GM23338 (cell line): ENCODE data around the gene ERI3. TPM values are rescaled to one million over a fixed set of nuclear protein-coding genes. Genes with fewer than 3 reads are reported as not detected.
A peak's percentile ranks its signal among the peaks of the same experiment; 100 is the strongest.

Source experiments
- ATAC-seq: fragments of 200-7000 bp; cut with Tn5 transposase; 3 replicates; pipeline ENCODE4 v1.9.1; 2020
- DNase-seq: peaks from one replicate; pipeline ENCODE4 v3.0.0-alpha.2; 2015; ENCODE audit warnings: low spot score
- H2AFZ ChIP-seq: fragments of 200-600 bp; sonication (generic); 2 replicates; pipeline ENCODE4 v1.8.0; 2016; ENCODE audit warnings: antibody characterized with exemption, mild to moderate bottlenecking, moderate library complexity
- H3F3A ChIP-seq: fragments of 200-600 bp; sonication (generic); replicated peaks from 2 replicates; pipeline ENCODE4 v1.8.0; 2017; ENCODE audit warnings: antibody characterized with exemption, mixed run types, low read depth
- H3K27ac ChIP-seq: fragments of 200-600 bp; sonication (generic); 2 replicates; pipeline ENCODE4 v1.6.1; 2016; ENCODE audit warnings: low read depth
- H3K27me3 ChIP-seq: fragments of 200-600 bp; sonication (generic); 2 replicates; pipeline ENCODE4 v1.8.0; 2016; ENCODE audit warnings: mild to moderate bottlenecking, mixed run types, moderate library complexity; ENCODE audit not compliant: insufficient read depth
- H3K36me3 ChIP-seq: fragments of 200-600 bp; sonication (generic); 2 replicates; pipeline ENCODE4 v1.8.0; 2016; ENCODE audit warnings: mild to moderate bottlenecking; ENCODE audit not compliant: insufficient read depth
- H3K4me1 ChIP-seq: fragments of 200-600 bp; sonication (generic); 2 replicates; pipeline ENCODE4 v1.8.0; 2016; ENCODE audit warnings: mild to moderate bottlenecking, moderate library complexity; ENCODE audit not compliant: insufficient read depth
- H3K4me2 ChIP-seq: fragments of 200-600 bp; sonication (generic); 2 replicates; pipeline ENCODE4 v1.7.1; 2017; ENCODE audit warnings: mixed run types
- H3K4me3 ChIP-seq: fragments of 200-600 bp; sonication (generic); 2 replicates; pipeline ENCODE4 v1.6.1; 2016; ENCODE audit warnings: mixed run types
- H3K79me2 ChIP-seq: fragments of 200-600 bp; sonication (generic); replicated peaks from 2 replicates; pipeline ENCODE4 v1.8.0; 2017; ENCODE audit warnings: mild to moderate bottlenecking; ENCODE audit not compliant: insufficient read depth
- H3K9me2 ChIP-seq: fragments of 200-600 bp; sonication (generic); 2 replicates; pipeline ENCODE4 v1.8.0; 2017; ENCODE audit not compliant: insufficient read depth
- H4K20me1 ChIP-seq: fragments of 200-600 bp; sonication (generic); replicated peaks from 2 replicates; pipeline ENCODE4 v1.8.0; 2017; ENCODE audit warnings: mild to moderate bottlenecking; ENCODE audit not compliant: insufficient read depth
- H3K27ac Mint-ChIP-seq: 2 replicates; pipeline ENCODE4 v1.8.0; 2020; ENCODE audit warnings: inconsistent platforms, mild to moderate bottlenecking, moderate library complexity, mixed read lengths
- H3K27me3 Mint-ChIP-seq: 3 replicates; pipeline ENCODE4 v1.8.0; 2022; ENCODE audit warnings: low read depth, mild to moderate bottlenecking, moderate library complexity, mixed read lengths, inconsistent platforms; ENCODE audit not compliant: insufficient read depth, poor library complexity
- H3K36me3 Mint-ChIP-seq: 3 replicates; pipeline ENCODE4 v1.8.0; 2021; ENCODE audit warnings: low read depth, mild to moderate bottlenecking, inconsistent platforms, moderate library complexity, mixed read lengths
- H3K4me1 Mint-ChIP-seq: 3 replicates; pipeline ENCODE4 v1.8.0; 2020; ENCODE audit warnings: mild to moderate bottlenecking, inconsistent platforms, mixed read lengths
- H3K4me3 Mint-ChIP-seq: 3 replicates; pipeline ENCODE4 v1.8.0; 2021; ENCODE audit warnings: moderate library complexity, mild to moderate bottlenecking, inconsistent platforms, mixed read lengths
- H3K9me3 Mint-ChIP-seq: 3 replicates; pipeline ENCODE4 v1.8.0; 2020; ENCODE audit warnings: moderate library complexity, mild to moderate bottlenecking, inconsistent platforms, mixed read lengths
- CTCF ChIP-seq, 2 experiments: fragments of 200-600 bp in 1 of 2; sonication (generic) in 1 of 2; conservative IDR thresholded peaks; 2 replicates each; pipeline versions ENCODE4 v1.5.1 to v1.6.1; 2016 to 2017; ENCODE audit warnings: antibody characterized with exemption in 2 of 2, low read depth in 2 of 2, mild to moderate bottlenecking in 2 of 2, moderate library complexity in 1 of 2
- EZH2 ChIP-seq: fragments of 200-600 bp; sonication (generic); IDR thresholded peaks from one replicate; pipeline ENCODE4 v1.8.0; 2017; ENCODE audit warnings: antibody characterized with exemption, mild to moderate bottlenecking, low read depth; ENCODE audit not compliant: unreplicated experiment
- NANOG ChIP-seq: IDR thresholded peaks from 2 replicates; pipeline ENCODE4 v1.6.1; 2016; ENCODE audit warnings: antibody characterized with exemption, borderline replicate concordance
- REST ChIP-seq: IDR thresholded peaks from one replicate; pipeline ENCODE4 v1.6.1; 2018; ENCODE audit warnings: antibody characterized with exemption; ENCODE audit not compliant: unreplicated experiment
- ZNF114 ChIP-seq: fragments of 250-450 bp; sonication (Bioruptor Pico); IDR thresholded peaks from 2 replicates; pipeline ENCODE4 v1.5.0; 2020; ENCODE audit warnings: mild to moderate bottlenecking, moderate library complexity
- ZNF462 ChIP-seq: fragments of 250-450 bp; sonication (Bioruptor Pico); IDR thresholded peaks from 2 replicates; pipeline ENCODE4 v1.5.0; 2020; ENCODE audit warnings: mild to moderate bottlenecking, moderate library complexity
- polyA plus RNA-seq: library from polyadenylated mRNA; unstranded; fragments of >200 nt; fragmentation: Nextera tagmentation; extraction: Ambion mirVana; gene quantifications from 2 replicates; pipeline ENCODE4 v1.2.1, GENCODE V29; 2016
- total RNA-seq: library from RNA; depleted of rRNA; stranded (reverse); fragments of >200 nt; shearing (Covaris generic); gene quantifications from 2 replicates; pipeline ENCODE4 v1.2.3, GENCODE V29; 2014

The ERI3 gene
- total and polyA plus RNA-seq, 2 experiments from 2014 or later, result 63.0 to 70.1 TPM

GRCh38 chr1:44212355-44213221 is 142.5 kb downstream of the ERI3 start:
- peaks cover 8% of the 10 kb centered on the region for H3K4me1 Mint-ChIP-seq
- H2AFZ ChIP-seq, result peak overlapping the region; percentile 97
- H3K36me3 ChIP-seq, result peaks cover 6% of the 10 kb centered on the region; the same call in 1 of the 2 replicates
- H3K9me2 ChIP-seq, result no peaks in the 10 kb centered on the region
- H3K27ac ChIP-seq, result no peak overlapping the region
- H3K4me2 ChIP-seq, result peak overlapping the region; percentile 98
- peaks cover 24% of the 10 kb centered on the region for H3K36me3 Mint-ChIP-seq
- ATAC-seq (no peak), DNase-seq (no peak)
- peaks cover 6% of the 10 kb centered on the region; the same call in 1 of the 2 replicates for H3K79me2 ChIP-seq
- H3K27me3 ChIP-seq, result peaks cover 11% of the 10 kb centered on the region; the same call in 1 of the 2 replicates
- no peaks in the 10 kb centered on the region for H3K9me3 Mint-ChIP-seq
- H3K4me1 ChIP-seq, result peaks cover 14% of the 10 kb centered on the region
- H3F3A ChIP-seq, result no peaks in the 10 kb centered on the region
- H3K4me3 Mint-ChIP-seq, result peak overlapping the region; percentile 90
- peak overlapping the region; percentile 99 for H3K4me3 ChIP-seq
- TF ChIP-seq ZNF462 (CRISPR knock-in tag) (no peak), REST (no peak), NANOG (no peak), ZNF114 (CRISPR knock-in tag) (no peak), EZH2 (no peak), CTCF (conservative IDR thresholded peaks at IDR 0.05; ENCODE audit: low read depth in 2 of 2) (no peak)
- 0 out of 2 replicates have a peak overlapping the region, but pooled peaks have one; percentile 49 for H3K27ac Mint-ChIP-seq
- H4K20me1 ChIP-seq, result no peaks in the 10 kb centered on the region; the same call in 1 of the 2 replicates
- H3K27me3 Mint-ChIP-seq, result peaks cover 15% of the 10 kb centered on the region
